ENCODE data around the gene LILRB3.
A peak's percentile ranks its signal among the peaks of the same experiment; 100 is the strongest.
"Not testable (repeated sequence)": the region's sequence is repeated elsewhere in the genome, so short reads cannot be mapped to it uniquely, and the experiment has no call there.

LILRB3 gene

GRCh38 chr19:54204767-54205468 is 17.9 kb downstream of the LILRB3 start:
- DNase-seq (ENCODE audit: low read depth): no peak
- no peak overlapping the region for H3K4me3 ChIP-seq (ENCODE audit: low read length)
- TF ChIP-seq, protein P1, sequence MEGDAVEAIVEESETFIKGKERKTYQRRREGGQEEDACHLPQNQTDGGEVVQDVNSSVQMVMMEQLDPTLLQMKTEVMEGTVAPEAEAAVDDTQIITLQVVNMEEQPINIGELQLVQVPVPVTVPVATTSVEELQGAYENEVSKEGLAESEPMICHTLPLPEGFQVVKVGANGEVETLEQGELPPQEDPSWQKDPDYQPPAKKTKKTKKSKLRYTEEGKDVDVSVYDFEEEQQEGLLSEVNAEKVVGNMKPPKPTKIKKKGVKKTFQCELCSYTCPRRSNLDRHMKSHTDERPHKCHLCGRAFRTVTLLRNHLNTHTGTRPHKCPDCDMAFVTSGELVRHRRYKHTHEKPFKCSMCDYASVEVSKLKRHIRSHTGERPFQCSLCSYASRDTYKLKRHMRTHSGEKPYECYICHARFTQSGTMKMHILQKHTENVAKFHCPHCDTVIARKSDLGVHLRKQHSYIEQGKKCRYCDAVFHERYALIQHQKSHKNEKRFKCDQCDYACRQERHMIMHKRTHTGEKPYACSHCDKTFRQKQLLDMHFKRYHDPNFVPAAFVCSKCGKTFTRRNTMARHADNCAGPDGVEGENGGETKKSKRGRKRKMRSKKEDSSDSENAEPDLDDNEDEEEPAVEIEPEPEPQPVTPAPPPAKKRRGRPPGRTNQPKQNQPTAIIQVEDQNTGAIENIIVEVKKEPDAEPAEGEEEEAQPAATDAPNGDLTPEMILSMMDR (IDR thresholded peaks at IDR 0.05; ENCODE audit: insufficient read depth, low read depth, low read length, missing control alignments): no peak

DNA sequence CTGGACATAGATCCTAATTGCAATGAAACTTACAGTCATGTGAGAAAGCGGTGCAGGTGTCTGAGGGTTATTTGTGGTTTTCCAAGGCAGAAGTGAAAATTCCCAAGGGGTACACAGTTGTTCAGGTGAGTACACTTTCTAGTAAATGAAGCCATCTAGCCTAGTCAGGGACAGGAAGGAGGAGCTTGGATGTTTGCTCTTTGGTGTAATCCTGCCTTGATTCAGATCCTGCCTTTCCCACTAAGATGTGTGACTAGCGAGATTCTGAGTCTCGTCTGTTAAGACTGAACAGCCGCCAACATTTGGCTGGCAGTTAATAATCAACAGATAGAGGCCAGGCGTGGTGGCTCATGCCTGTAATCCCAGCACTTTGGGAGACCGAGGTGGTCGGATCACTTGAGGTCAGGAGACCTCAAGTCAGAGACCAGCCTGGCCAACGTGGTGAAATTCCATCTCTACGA is 19.6 kb downstream of the LILRB3 start:
- TF ChIP-seq, protein P1 (IDR thresholded peaks at IDR 0.05; ENCODE audit: insufficient read depth, low read depth, low read length, missing control alignments): no peak
- DNase-seq (ENCODE audit: low read depth): no peak
- H3K4me3 ChIP-seq (ENCODE audit: low read length): peak overlapping the region; percentile 91

GRCh38 chr19:54201980-54202379 is 20.8 kb downstream of the LILRB3 start:
- H3K4me3 ChIP-seq (ENCODE audit: low read length): peak overlapping the region; percentile 91
- DNase-seq (ENCODE audit: low read depth): peak; percentile 29
- TF ChIP-seq, protein P1 (IDR thresholded peaks at IDR 0.05; ENCODE audit: insufficient read depth, low read depth, low read length, missing control alignments): no peak

DNA sequence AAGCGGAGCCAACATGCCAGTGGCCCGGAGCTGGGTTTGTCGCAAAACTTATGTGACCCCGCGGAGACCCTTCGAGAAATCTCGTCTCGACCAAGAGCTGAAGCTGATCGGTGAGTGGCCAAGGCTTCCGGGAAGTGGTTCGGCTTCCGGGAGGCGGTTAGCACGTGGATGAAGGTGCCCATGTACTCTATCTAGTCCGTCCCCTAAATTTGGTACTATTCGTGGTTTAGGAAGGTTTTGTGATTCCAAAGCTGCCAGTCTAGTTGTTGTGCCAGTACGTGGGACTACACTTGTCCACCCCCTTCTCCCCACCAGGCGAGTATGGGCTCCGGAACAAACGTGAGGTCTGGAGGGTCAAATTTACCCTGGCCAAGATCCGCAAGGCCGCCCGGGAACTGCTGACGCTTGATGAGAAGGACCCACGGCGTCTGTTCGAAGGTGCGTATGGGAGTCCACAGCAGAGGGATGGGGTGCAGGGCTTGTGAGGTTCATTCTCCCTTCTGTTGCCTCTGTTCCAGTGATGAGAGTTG is 21.6 kb downstream of the LILRB3 start:
- TF ChIP-seq, protein P1 (IDR thresholded peaks at IDR 0.05; ENCODE audit: insufficient read depth, low read depth, low read length, missing control alignments): no peak
- H3K4me3 ChIP-seq (ENCODE audit: low read length): peak overlapping the region; percentile 91
- DNase-seq (ENCODE audit: low read depth): no peak

DNA sequence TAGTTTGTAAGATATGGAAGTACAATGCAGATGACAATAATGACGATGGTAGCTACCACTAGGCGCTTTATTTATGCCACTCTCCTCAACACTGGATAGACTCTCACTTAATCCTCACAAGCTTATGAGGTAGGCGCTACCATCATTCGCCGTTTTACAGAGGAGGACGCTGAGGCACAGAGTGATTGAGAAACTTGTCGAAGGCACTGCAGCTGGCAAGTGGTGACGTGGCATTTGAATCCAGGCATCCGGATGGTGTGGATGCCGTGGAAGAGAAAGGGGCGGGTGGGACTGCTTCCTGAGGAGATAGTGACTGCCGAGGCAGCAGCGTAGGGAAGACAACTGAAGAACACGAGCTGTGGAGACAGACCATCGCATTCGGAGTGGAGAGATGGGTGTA is 23.4 kb downstream of the LILRB3 start:
- H3K4me3 ChIP-seq (ENCODE audit: low read length): no peak overlapping the region
- no peak for DNase-seq (ENCODE audit: low read depth)
- TF ChIP-seq, protein P1 (IDR thresholded peaks at IDR 0.05; ENCODE audit: insufficient read depth, low read depth, low read length, missing control alignments): no peak

DNA sequence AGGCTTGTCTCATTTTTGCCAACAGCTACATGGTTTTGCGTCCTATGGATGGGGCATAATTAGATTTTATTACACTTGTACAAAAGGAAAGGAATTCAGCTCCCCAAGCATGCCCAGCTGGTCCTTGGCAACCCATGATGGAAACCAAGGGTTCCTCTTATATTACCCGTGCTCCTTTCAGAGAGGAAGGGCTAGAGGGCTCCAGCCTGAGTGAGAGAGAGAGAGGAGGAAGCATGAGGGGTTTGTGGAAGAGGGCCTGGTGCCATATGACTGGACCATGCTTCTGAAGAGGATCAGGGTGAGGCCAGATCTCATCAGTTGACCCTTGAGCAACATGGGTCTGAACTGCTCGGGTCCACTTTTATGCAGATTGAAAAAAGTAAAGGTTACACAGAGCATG is 25.7 kb downstream of the LILRB3 start:
- no peak for DNase-seq (ENCODE audit: low read depth)
- TF ChIP-seq, protein P1 (IDR thresholded peaks at IDR 0.05; ENCODE audit: insufficient read depth, low read depth, low read length, missing control alignments): no peak
- no peak overlapping the region for H3K4me3 ChIP-seq (ENCODE audit: low read length)

DNA sequence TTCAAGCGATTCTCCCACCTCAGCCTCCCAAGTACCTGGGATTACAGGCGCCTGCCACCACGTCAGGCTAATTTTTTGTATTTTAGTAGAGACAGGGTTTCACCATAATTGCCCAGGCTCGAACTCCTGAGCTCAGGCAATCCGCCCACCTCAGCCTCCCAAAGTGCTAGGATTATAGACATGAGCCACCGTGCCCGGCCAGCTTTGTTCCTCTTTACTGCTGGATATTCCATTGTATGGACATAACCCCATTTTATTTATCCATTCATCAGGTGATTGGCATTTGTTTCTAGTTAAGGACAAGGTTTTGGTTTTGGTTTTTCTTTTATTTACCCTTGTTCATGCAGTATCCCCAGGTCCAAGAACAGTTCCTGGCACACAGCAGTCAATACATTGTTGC is 26.3 kb downstream of the LILRB3 start:
- H3K4me3 ChIP-seq (ENCODE audit: low read length): no peak overlapping the region
- TF ChIP-seq, protein P1 (IDR thresholded peaks at IDR 0.05; ENCODE audit: insufficient read depth, low read depth, low read length, missing control alignments): no peak
- DNase-seq (ENCODE audit: low read depth): no peak

- not testable (repeated sequence) for H3K4me3 ChIP-seq (ENCODE audit: low read length); DNase-seq (ENCODE audit: low read depth)
Measured at GRCh38 chr19:54194463-54194862, 28.3 kb downstream of the LILRB3 start.
